A375 (cell line): Measurements from ENCODE around the gene KNTC1. TPM values are rescaled to one million over a fixed set of nuclear protein-coding genes. Genes with fewer than 3 reads are reported as not detected.

Source experiments
- small RNA-seq: library from RNA; depleted of rRNA; stranded (forward); fragments of <200 nt; gene quantifications from one replicate; pipeline ENCODE3, GENCODE V24; 2014
- total RNA-seq: library from RNA; depleted of rRNA; stranded (reverse); fragments of >200 nt; shearing (Covaris generic); gene quantifications from 2 replicates; pipeline ENCODE4 v1.2.3, GENCODE V29; 2014; rRNA removed

KNTC1 gene, protein sequence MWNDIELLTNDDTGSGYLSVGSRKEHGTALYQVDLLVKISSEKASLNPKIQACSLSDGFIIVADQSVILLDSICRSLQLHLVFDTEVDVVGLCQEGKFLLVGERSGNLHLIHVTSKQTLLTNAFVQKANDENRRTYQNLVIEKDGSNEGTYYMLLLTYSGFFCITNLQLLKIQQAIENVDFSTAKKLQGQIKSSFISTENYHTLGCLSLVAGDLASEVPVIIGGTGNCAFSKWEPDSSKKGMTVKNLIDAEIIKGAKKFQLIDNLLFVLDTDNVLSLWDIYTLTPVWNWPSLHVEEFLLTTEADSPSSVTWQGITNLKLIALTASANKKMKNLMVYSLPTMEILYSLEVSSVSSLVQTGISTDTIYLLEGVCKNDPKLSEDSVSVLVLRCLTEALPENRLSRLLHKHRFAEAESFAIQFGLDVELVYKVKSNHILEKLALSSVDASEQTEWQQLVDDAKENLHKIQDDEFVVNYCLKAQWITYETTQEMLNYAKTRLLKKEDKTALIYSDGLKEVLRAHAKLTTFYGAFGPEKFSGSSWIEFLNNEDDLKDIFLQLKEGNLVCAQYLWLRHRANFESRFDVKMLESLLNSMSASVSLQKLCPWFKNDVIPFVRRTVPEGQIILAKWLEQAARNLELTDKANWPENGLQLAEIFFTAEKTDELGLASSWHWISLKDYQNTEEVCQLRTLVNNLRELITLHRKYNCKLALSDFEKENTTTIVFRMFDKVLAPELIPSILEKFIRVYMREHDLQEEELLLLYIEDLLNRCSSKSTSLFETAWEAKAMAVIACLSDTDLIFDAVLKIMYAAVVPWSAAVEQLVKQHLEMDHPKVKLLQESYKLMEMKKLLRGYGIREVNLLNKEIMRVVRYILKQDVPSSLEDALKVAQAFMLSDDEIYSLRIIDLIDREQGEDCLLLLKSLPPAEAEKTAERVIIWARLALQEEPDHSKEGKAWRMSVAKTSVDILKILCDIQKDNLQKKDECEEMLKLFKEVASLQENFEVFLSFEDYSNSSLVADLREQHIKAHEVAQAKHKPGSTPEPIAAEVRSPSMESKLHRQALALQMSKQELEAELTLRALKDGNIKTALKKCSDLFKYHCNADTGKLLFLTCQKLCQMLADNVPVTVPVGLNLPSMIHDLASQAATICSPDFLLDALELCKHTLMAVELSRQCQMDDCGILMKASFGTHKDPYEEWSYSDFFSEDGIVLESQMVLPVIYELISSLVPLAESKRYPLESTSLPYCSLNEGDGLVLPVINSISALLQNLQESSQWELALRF (N-terminal part only)
- total RNA-seq = 53.8 and 57.8 TPM in 2 replicates

DNA sequence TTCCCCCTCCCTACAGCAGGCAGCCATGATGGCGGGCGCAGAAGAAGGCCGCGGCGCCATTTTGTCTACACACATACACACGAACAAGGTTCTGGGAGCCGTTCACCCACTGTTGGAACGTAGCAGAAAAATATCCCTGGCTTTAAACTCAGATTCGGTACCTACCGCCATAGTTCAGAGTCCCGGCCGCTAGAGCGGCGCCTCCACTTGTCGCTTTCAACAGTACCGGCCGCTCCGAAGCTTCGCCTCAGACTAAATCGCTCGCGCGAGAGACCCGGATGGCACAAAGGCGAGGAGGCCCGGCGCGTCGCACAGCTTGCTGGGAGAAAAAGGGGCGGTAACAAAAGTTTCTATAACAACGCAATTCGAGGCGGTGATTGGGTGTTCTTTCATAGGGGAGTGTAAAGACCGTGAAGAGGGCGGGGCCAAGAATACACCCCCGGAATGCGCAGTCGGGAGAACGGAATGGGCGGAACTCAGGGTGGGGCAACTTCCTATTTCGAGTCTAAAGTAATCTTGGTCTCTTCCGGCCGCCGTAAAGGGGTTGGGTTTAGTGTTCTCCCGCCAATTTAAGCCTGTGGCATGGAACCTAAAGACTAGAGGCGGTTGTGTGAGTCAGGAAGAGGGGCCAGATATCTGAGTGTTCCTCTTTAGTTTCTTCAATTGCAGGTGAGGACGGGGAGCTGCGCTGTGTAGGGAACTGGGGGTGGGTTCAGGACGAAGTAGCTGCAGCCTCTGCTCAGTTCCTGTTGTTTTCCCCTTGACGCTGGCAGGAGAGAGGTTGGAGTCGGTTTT lies at the start of gene KNTC1, which contains the start of gene RSRC2:
Gene KNTC1, plus strand, starts transcription at position 567 of the 795 bp plus-strand sequence. CDS start 2,815 bp downstream, outside the sequence.
Gene RSRC2, minus strand, starts transcription at position 254 of the 795 bp plus-strand sequence. Its CDS starts 83 bp downstream, at position 171.

GRCh38 chr12:122500685-122501488 lies 26.2 kb upstream of the KNTC1 start, which contains the start of gene ZCCHC8:
Gene ZCCHC8 (minus strand): TSS chr12:122500932. CDS start chr12:122500840, 92 bp downstream.

Small RNA genes within 50 kb of the gene (small RNA-seq; reads per million reads assigned to genes)
- gene AC026333.1 (not detected), gene RF00411 (not detected)

Other genes starting within 250 kb of the KNTC1 start
- gene CLIP1, start 104.6 kb upstream of the KNTC1 start, total RNA-seq = 33.7 and 46.5 TPM in 2 replicates
- gene ZCCHC8, start 26.3 kb upstream of the KNTC1 start, total RNA-seq = 28.6 and 31.3 TPM in 2 replicates
- gene RSRC2, start 313 bp upstream of the KNTC1 start, total RNA-seq = 111 and 118 TPM in 2 replicates
- not detected in 2 replicates for gene HCAR2, start 176.1 kb downstream of the KNTC1 start, total RNA-seq
- not detected in 2 replicates for gene HCAR3, start 189.6 kb downstream of the KNTC1 start, total RNA-seq
- gene HCAR1, start 203.6 kb downstream of the KNTC1 start, total RNA-seq = 0.11 TPM in 1 of 2 replicates, not detected in the other
- gene DENR, start 225.6 kb downstream of the KNTC1 start, total RNA-seq = 48.0 and 51.6 TPM in 2 replicates
- gene CCDC62, start 247.3 kb downstream of the KNTC1 start, total RNA-seq = 0.05 and 0.34 TPM in 2 replicates